Mesendoderm (in vitro differentiated cells): ENCODE measurements around the gene RALGPS2.

Source experiments
- DNase-seq: peaks from one replicate; pipeline ENCODE4 v3.0.0; 2013
- H2AK5ac ChIP-seq: 2 replicates; pipeline ENCODE4 v1.6.1; 2013; ENCODE audit warnings: low read length, inconsistent platforms
- H2BK120ac ChIP-seq: 2 replicates; pipeline ENCODE4 v1.6.1; 2013; ENCODE audit warnings: low read depth, mild to moderate bottlenecking, low read length, moderate library complexity, mixed read lengths
- H2BK15ac ChIP-seq: replicated peaks from 2 replicates; pipeline ENCODE4 v1.6.1; 2013; ENCODE audit warnings: low read depth, mild to moderate bottlenecking, moderate library complexity
- H2BK5ac ChIP-seq: 2 replicates; pipeline ENCODE4 v1.6.1; 2013; ENCODE audit warnings: low read length, inconsistent platforms
- H3K18ac ChIP-seq: 2 replicates; pipeline ENCODE4 v1.6.1; 2013; ENCODE audit warnings: mild to moderate bottlenecking, low read length, mixed read lengths
- H3K23ac ChIP-seq: one replicate; pipeline ENCODE4 v1.6.1; 2013; ENCODE audit warnings: low read length
- H3K27ac ChIP-seq: 2 replicates; pipeline ENCODE4 v1.5.1; 2013; ENCODE audit warnings: low read depth, mild to moderate bottlenecking, inconsistent platforms, low read length, moderate library complexity
- H3K27me3 ChIP-seq: 2 replicates; pipeline ENCODE4 v1.6.1; 2013; ENCODE audit warnings: low read length, control low read depth, mild to moderate bottlenecking, inconsistent platforms; ENCODE audit not compliant: insufficient read depth, poor library complexity
- H3K36me3 ChIP-seq: 2 replicates; pipeline ENCODE4 v1.6.1; 2013; ENCODE audit warnings: low read length, inconsistent platforms; ENCODE audit not compliant: control insufficient read depth, insufficient read depth
- H3K4ac ChIP-seq: one replicate; pipeline ENCODE4 v1.6.1; 2013; ENCODE audit warnings: low read depth, mild to moderate bottlenecking, low read length, moderate library complexity
- H3K4me1 ChIP-seq: 2 replicates; pipeline ENCODE4 v1.6.1; 2013; ENCODE audit warnings: low read depth, low read length, inconsistent platforms; ENCODE audit not compliant: control insufficient read depth
- H3K4me2 ChIP-seq: 2 replicates; pipeline ENCODE4 v1.6.1; 2013; ENCODE audit warnings: low read length
- H3K4me3 ChIP-seq: 2 replicates; pipeline ENCODE4 v1.5.1; 2013; ENCODE audit warnings: mild to moderate bottlenecking, low read length
- H3K56ac ChIP-seq: one replicate; pipeline ENCODE4 v1.6.1; 2013; ENCODE audit warnings: low read length
- H3K79me1 ChIP-seq: 2 replicates; pipeline ENCODE4 v1.6.1; 2013; ENCODE audit warnings: low read length, inconsistent platforms
- H3K79me2 ChIP-seq: 2 replicates; pipeline ENCODE4 v1.6.1; 2013; ENCODE audit warnings: mild to moderate bottlenecking, low read length; ENCODE audit not compliant: control insufficient read depth, insufficient read depth
- H3K9ac ChIP-seq: 2 replicates; pipeline ENCODE4 v1.6.1; 2013; ENCODE audit warnings: low read length, inconsistent platforms
- H4K5ac ChIP-seq: one replicate; pipeline ENCODE4 v1.6.1; 2013; ENCODE audit warnings: low read length
- H4K8ac ChIP-seq: one replicate; pipeline ENCODE4 v1.6.1; 2013; ENCODE audit warnings: low read depth, mild to moderate bottlenecking, control low read depth, low read length, moderate library complexity
- WGBS: extraction: QIAGEN DNeasy Blood & Tissue Kit; methylation state at CpG from one replicate; pipeline ENCODE4 v1.1.7; 2013; ENCODE audit warnings: low lambda C conversion rate, missing lambda C conversion rate; ENCODE audit not compliant: insufficient coverage; ENCODE audit errors: extremely low coverage; 5-methylcytosine and 5-hydroxymethylcytosine counted together

The RALGPS2 gene

DNA sequence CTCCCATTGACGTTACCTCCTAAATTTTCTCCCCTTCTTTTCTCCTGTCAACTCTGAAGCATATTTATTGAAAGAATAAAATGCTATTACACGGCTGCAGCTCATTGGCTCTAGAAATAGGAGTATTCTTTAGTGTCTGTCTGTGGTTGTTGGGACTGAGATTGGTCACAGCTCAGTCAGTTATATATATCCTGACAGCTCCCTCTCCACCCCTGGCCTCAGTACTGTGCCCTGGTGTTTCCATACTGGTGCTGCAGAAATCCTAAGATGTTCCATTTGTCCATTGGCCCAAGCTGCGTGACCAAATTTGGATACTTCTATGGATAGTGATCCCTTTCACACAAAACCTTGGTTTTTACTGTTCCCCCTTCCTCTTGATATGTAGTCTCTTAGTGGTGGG lies 67.3 kb downstream of the RALGPS2 start:
- H3K4ac ChIP-seq, result no peak overlapping the region
- H4K8ac ChIP-seq, result no peak overlapping the region
- H3K56ac ChIP-seq, result no peak overlapping the region
- H2BK120ac ChIP-seq, result no peak overlapping the region
- H4K5ac ChIP-seq, result no peak overlapping the region
- no peak for DNase-seq
- H3K79me2 ChIP-seq, result no peaks in the 10 kb centered on the region
- no peaks in the 10 kb centered on the region for H3K79me1 ChIP-seq
- H3K27ac ChIP-seq, result no peak overlapping the region
- no peak overlapping the region for H2BK5ac ChIP-seq
- no peak overlapping the region for H3K4me3 ChIP-seq
- H3K18ac ChIP-seq, result no peak overlapping the region
- H3K9ac ChIP-seq, result no peak overlapping the region
- H3K36me3 ChIP-seq, result no peaks in the 10 kb centered on the region
- no peaks in the 10 kb centered on the region for H3K4me1 ChIP-seq
- no peak overlapping the region for H3K4me2 ChIP-seq
- H3K23ac ChIP-seq, result no peak overlapping the region
- H2AK5ac ChIP-seq, result no peak overlapping the region
- whole genome bisulfite sequencing, result no CpG with 5 or more reads among the region's 3 CpGs
- no peak overlapping the region for H2BK15ac ChIP-seq
- H3K27me3 ChIP-seq, result no peaks in the 10 kb centered on the region

DNA sequence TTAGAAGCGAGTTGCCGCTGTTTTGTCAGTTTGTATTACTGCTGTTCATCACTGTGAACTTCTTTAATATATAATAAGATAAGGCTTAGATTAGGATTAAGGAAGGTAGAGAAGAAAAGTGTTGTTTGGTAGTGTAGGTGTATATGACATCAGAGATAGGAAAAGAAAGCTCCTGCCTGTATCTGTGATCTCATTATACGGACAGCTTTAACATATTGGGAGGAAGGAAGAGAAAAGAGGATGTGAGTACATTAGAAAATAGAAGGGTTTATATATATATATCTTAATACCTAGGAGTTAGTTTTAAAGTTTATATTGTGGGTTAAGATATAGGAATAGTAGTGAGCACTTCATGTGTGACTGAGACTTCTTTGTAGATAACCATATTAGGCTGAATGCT lies 71.0 kb downstream of the RALGPS2 start:
- Histone ChIP-seq H3K36me3 (no peaks in the 10 kb centered on the region), H2AK5ac (no peak overlapping the region), H3K27ac (no peak overlapping the region), H3K79me1 (no peaks in the 10 kb centered on the region), H3K4me2 (no peak overlapping the region), H2BK5ac (no peak overlapping the region), H4K8ac (no peak overlapping the region), H4K5ac (no peak overlapping the region), H2BK120ac (no peak overlapping the region), H3K4me1 (no peaks in the 10 kb centered on the region), H3K79me2 (no peaks in the 10 kb centered on the region), H3K56ac (no peak overlapping the region), H2BK15ac (no peak overlapping the region), H3K27me3 (no peaks in the 10 kb centered on the region), H3K4me3 (no peak overlapping the region), H3K4ac (no peak overlapping the region), H3K23ac (no peak overlapping the region), H3K18ac (no peak overlapping the region), H3K9ac (no peak overlapping the region)
- WGBS, result no CpG with 5 or more reads among the region's 3 CpGs
- DNase-seq, result no peak

DNA sequence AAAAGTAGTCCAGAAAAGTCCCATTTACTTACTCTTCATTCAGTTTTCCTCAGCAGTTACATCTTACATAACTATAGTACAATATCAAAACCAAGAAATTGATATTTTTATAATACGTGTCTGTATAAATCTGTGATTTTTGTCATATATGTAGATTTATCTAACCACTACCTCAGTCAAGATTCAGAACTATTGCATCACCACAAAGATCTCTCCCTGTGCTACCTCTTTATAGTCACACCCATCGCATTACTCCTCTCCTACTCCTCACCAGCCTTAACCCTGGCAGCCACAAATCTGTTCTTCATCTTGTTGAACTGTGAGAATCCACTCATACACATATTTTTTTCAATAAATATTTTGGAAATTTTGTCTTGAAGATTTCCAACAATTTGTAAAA lies 72.5 kb downstream of the RALGPS2 start:
- Histone ChIP-seq H3K18ac (no peak overlapping the region), H4K5ac (no peak overlapping the region), H3K27ac (no peak overlapping the region), H3K36me3 (no peaks in the 10 kb centered on the region), H3K56ac (no peak overlapping the region), H2BK120ac (no peak overlapping the region), H3K4me1 (no peaks in the 10 kb centered on the region), H3K4ac (no peak overlapping the region), H3K79me2 (no peaks in the 10 kb centered on the region), H3K4me2 (no peak overlapping the region), H2BK5ac (no peak overlapping the region), H3K79me1 (no peaks in the 10 kb centered on the region), H4K8ac (no peak overlapping the region), H2BK15ac (no peak overlapping the region), H3K9ac (no peak overlapping the region), H3K4me3 (no peak overlapping the region), H2AK5ac (no peak overlapping the region), H3K23ac (no peak overlapping the region), H3K27me3 (no peaks in the 10 kb centered on the region)
- WGBS, result no CpG with 5 or more reads among the region's 2 CpGs
- no peak for DNase-seq

DNA sequence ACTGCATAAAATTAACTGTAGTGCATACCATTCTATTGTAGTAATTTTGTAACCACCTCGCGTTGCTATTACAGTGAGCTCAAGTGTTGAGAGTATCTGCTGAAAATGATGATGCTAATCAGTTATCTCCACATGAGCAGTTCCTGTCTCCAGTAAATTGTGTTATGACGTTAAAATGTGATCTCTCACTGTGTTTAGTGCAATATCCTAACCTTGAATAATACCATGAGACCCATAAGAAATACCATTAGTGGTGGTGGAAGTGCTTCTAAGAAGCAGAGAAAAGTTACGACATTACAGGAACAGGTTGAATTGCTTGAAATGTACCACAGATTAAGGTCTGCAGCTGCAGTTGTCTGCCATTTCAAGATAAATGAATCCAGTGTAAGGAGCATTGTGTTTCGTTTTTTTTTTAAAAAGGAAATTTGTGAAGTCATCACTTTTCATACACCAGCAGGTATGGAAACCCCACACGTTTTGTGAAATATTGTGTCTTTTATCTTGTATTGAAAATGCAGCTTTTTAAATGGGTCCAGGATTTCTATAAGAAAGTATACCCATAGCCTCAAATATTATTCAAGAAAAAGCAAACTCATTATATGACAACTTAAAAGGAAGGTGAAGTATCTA lies 73.3 kb downstream of the RALGPS2 start:
- H3K23ac ChIP-seq, result no peak overlapping the region
- no peak overlapping the region for H3K4me2 ChIP-seq
- H4K5ac ChIP-seq, result no peak overlapping the region
- no peaks in the 10 kb centered on the region for H3K79me1 ChIP-seq
- no peak overlapping the region for H4K8ac ChIP-seq
- no peak for DNase-seq
- H3K18ac ChIP-seq, result no peak overlapping the region
- no CpG with 5 or more reads among the region's 6 CpGs for WGBS
- H3K9ac ChIP-seq, result no peak overlapping the region
- H3K36me3 ChIP-seq, result no peaks in the 10 kb centered on the region
- H3K27ac ChIP-seq, result no peak overlapping the region
- H3K4ac ChIP-seq, result no peak overlapping the region
- H2AK5ac ChIP-seq, result no peak overlapping the region
- H3K4me1 ChIP-seq, result no peaks in the 10 kb centered on the region
- no peak overlapping the region for H2BK15ac ChIP-seq
- no peak overlapping the region for H3K4me3 ChIP-seq
- no peaks in the 10 kb centered on the region for H3K79me2 ChIP-seq
- H3K56ac ChIP-seq, result no peak overlapping the region
- H2BK120ac ChIP-seq, result no peak overlapping the region
- H2BK5ac ChIP-seq, result no peak overlapping the region
- no peaks in the 10 kb centered on the region for H3K27me3 ChIP-seq

DNA sequence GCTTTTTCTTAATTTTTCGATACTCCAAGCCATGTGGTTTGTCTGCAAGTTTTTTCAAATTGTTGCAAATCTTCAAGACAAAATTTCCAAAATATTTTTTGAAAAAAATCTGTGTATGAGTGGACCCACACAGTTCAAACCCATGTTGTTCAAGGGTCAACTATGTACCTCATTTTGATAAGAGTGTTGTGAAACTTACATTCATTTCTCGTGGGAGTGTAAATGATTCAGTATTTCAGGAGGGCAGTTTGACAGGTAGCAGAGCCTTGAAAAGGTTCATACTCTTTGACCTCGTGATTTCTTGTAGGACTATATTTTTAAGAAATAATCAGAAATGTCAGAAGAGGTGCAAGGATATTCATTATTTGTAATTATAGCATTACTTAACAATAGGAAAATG lies 77.8 kb downstream of the RALGPS2 start:
- no peak overlapping the region for H3K56ac ChIP-seq
- H4K5ac ChIP-seq, result no peak overlapping the region
- H4K8ac ChIP-seq, result no peak overlapping the region
- no peak overlapping the region for H3K9ac ChIP-seq
- no peak overlapping the region for H2AK5ac ChIP-seq
- no peaks in the 10 kb centered on the region for H3K36me3 ChIP-seq
- H3K79me2 ChIP-seq, result no peaks in the 10 kb centered on the region
- H2BK5ac ChIP-seq, result no peak overlapping the region
- H2BK15ac ChIP-seq, result no peak overlapping the region
- no peak for DNase-seq
- H3K18ac ChIP-seq, result no peak overlapping the region
- H3K27me3 ChIP-seq, result no peaks in the 10 kb centered on the region
- no peak overlapping the region for H3K4ac ChIP-seq
- H3K23ac ChIP-seq, result no peak overlapping the region
- H3K4me3 ChIP-seq, result no peak overlapping the region
- H3K4me1 ChIP-seq, result no peaks in the 10 kb centered on the region
- H3K79me1 ChIP-seq, result no peaks in the 10 kb centered on the region
- WGBS, result no CpG with 5 or more reads among the region's 3 CpGs
- no peak overlapping the region for H3K4me2 ChIP-seq
- H3K27ac ChIP-seq, result no peak overlapping the region
- H2BK120ac ChIP-seq, result no peak overlapping the region

DNA sequence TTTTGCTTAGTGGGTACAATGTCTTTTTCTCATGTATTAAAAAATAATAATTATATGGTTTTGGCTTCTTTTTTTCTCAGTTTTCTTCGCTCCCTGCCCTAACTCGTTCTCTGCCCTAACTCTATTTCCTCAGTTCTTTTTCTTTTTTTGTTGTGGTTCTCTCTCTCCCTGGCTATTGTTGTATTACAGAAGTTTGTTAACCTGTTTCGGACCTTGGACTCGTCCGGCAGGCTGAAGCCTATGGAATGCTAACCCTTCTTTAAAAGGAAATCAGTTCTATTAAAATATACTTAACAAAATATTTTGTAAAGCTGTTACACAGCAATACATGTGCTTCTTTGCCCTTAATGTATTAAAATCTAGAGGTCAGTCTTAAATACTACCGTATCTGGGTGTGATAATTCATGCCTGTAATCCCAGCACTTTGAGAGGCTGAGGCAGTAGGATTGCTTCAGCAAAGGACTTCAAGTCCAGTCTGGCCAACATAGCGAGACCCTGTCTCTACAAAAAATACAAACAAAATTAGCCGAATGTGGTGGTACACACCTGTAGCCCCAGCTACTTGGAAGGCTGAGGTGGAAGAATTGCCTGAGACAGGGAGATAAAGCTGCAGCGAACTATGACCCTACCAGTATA lies 81.7 kb downstream of the RALGPS2 start:
- H3K4me1 ChIP-seq, result no peaks in the 10 kb centered on the region
- H3K23ac ChIP-seq, result no peak overlapping the region
- no peak overlapping the region for H3K18ac ChIP-seq
- no peaks in the 10 kb centered on the region for H3K79me2 ChIP-seq
- H2BK5ac ChIP-seq, result no peak overlapping the region
- no peaks in the 10 kb centered on the region for H3K79me1 ChIP-seq
- no peaks in the 10 kb centered on the region for H3K27me3 ChIP-seq
- H3K56ac ChIP-seq, result no peak overlapping the region
- H3K36me3 ChIP-seq, result no peaks in the 10 kb centered on the region
- no peak overlapping the region for H2BK15ac ChIP-seq
- WGBS, result no CpG with 5 or more reads among the region's 9 CpGs
- no peak overlapping the region for H3K9ac ChIP-seq
- no peak overlapping the region for H3K4me3 ChIP-seq
- no peak overlapping the region for H3K4me2 ChIP-seq
- no peak overlapping the region for H2BK120ac ChIP-seq
- H4K5ac ChIP-seq, result no peak overlapping the region
- no peak overlapping the region for H4K8ac ChIP-seq
- DNase-seq, result no peak
- H3K27ac ChIP-seq, result no peak overlapping the region
- no peak overlapping the region for H3K4ac ChIP-seq
- no peak overlapping the region for H2AK5ac ChIP-seq
